Calu3 (cell line): ENCODE data around the gene NPAS3. TPM values are rescaled to one million over a fixed set of nuclear protein-coding genes. Genes with fewer than 3 reads are reported as not detected.

Experiments
- BruUV-seq: library from RNA; stranded (reverse); fragments of 400-500 nt; replicated peaks from 2 replicates; lab custom pipeline; 2021; lab: Mats Ljungman, UMichigan
- CTCF ChIA-PET: fragments of 300-600 bp; sonication (Branson Sonifier 250); formaldehyde crosslinking; loops from one replicate; lab custom pipeline; 2022; ENCODE audit warnings: antibody characterized with exemption; lab: Charles Lee
- DNase-seq: peaks from one replicate; pipeline ENCODE4 v3.0.0; 2022
- H3K27ac Mint-ChIP-seq: one replicate; pipeline ENCODE4 v1.8.0; 2022; ENCODE audit warnings: mixed read lengths; ENCODE audit not compliant: unreplicated experiment
- H3K27me3 Mint-ChIP-seq: one replicate; pipeline ENCODE4 v1.8.0; 2022; ENCODE audit warnings: mixed read lengths; ENCODE audit not compliant: unreplicated experiment
- H3K36me3 Mint-ChIP-seq: one replicate; pipeline ENCODE4 v1.8.0; 2022; ENCODE audit warnings: mild to moderate bottlenecking, moderate library complexity, mixed read lengths; ENCODE audit not compliant: insufficient read depth, unreplicated experiment
- H3K4me1 Mint-ChIP-seq: one replicate; pipeline ENCODE4 v1.8.0; 2022; ENCODE audit warnings: mild to moderate bottlenecking, low read depth, mixed read lengths; ENCODE audit not compliant: unreplicated experiment
- H3K4me3 Mint-ChIP-seq: one replicate; pipeline ENCODE4 v1.8.0; 2022; ENCODE audit warnings: mild to moderate bottlenecking, low read depth, moderate library complexity, mixed read lengths; ENCODE audit not compliant: unreplicated experiment
- H3K9me3 Mint-ChIP-seq: one replicate; pipeline ENCODE4 v1.8.0; 2022; ENCODE audit warnings: low read depth, mixed read lengths; ENCODE audit not compliant: unreplicated experiment
- CTCF ChIP-seq: fragments of 200-600 bp; IDR thresholded peaks from one replicate; pipeline ENCODE4 v1.8.0; 2022; ENCODE audit warnings: antibody characterized with exemption; ENCODE audit not compliant: unreplicated experiment
- intact Hi-C: fragments of 100-400 bp; cut with micrococcal nuclease; formaldehyde crosslinking; loops from one replicate; pipeline ENCODE4 v1.10.0; 2022; ENCODE audit not compliant: unreplicated experiment
- total RNA-seq: library from RNA; stranded (reverse); gene quantifications from 2 replicates; pipeline ENCODE4 v1.2.3, GENCODE V29; 2022

The NPAS3 gene
- total RNA-seq, 1 experiment from 2014 or later = not detected

GRCh38 chr14:33578461-33579216 lies 640.0 kb downstream of the NPAS3 start:
- Mint-ChIP-seq H3K36me3 (no peaks in the 10 kb centered on the region), H3K4me3 (no peak overlapping the region), H3K27ac (no peak overlapping the region), H3K9me3 (no peaks in the 10 kb centered on the region), H3K4me1 (no peaks in the 10 kb centered on the region), H3K27me3 (peaks cover 18% of the 10 kb centered on the region)
- no peak for TF ChIP-seq CTCF
- BruUV-seq = no TSS peak
- DNase-seq = no peak
- intact Hi-C loops = no loop called here
- CTCF ChIA-PET = no interaction called here

- BruUV-seq = no TSS peak
- CTCF ChIA-PET = interaction anchor here (1.1 kb wide), 1 partner anchor 19 kb away, joined by 9 read pairs; no protein-coding TSS in a partner anchor
Measured at GRCh38 chr14:33580231-33580749, 641.6 kb downstream of the NPAS3 start.

GRCh38 chr14:33580841-33581240 lies 642.2 kb downstream of the NPAS3 start:
- no peak overlapping the region for H3K4me3 Mint-ChIP-seq
- intact Hi-C loops = no loop called here
- TF ChIP-seq CTCF = no peak
- H3K4me1 Mint-ChIP-seq = no peaks in the 10 kb centered on the region
- no TSS peak for BruUV-seq
- no peak overlapping the region for H3K27ac Mint-ChIP-seq
- no peaks in the 10 kb centered on the region for H3K9me3 Mint-ChIP-seq
- no peaks in the 10 kb centered on the region for H3K36me3 Mint-ChIP-seq
- CTCF ChIA-PET = interaction anchor here (1.1 kb wide), 1 partner anchor 19 kb away, joined by 9 read pairs; no protein-coding TSS in a partner anchor
- no peak for DNase-seq
- H3K27me3 Mint-ChIP-seq = peaks cover 7% of the 10 kb centered on the region

More at GRCh38 chr14:33580231-33580749, 641.6 kb downstream of the NPAS3 start:
- Mint-ChIP-seq H3K4me3 (no peak overlapping the region), H3K36me3 (no peaks in the 10 kb centered on the region), H3K27me3 (peaks cover 8% of the 10 kb centered on the region), H3K9me3 (no peaks in the 10 kb centered on the region), H3K4me1 (no peaks in the 10 kb centered on the region), H3K27ac (no peak overlapping the region)
- TF ChIP-seq CTCF = no peak
- no peak for DNase-seq
- intact Hi-C loops = no loop called here

- BruUV-seq = no TSS peak
- H3K27ac Mint-ChIP-seq = no peak overlapping the region
Measured at GRCh38 chr14:33584697-33585096, 646.0 kb downstream of the NPAS3 start.

More at GRCh38 chr14:33584697-33585096, 646.0 kb downstream of the NPAS3 start:
- no peaks in the 10 kb centered on the region for H3K9me3 Mint-ChIP-seq
- DNase-seq = no peak
- CTCF ChIA-PET = no interaction called here
- no peaks in the 10 kb centered on the region for H3K36me3 Mint-ChIP-seq
- no peak overlapping the region for H3K4me3 Mint-ChIP-seq
- peaks cover 7% of the 10 kb centered on the region for H3K27me3 Mint-ChIP-seq
- no peak for TF ChIP-seq CTCF
- no peaks in the 10 kb centered on the region for H3K4me1 Mint-ChIP-seq
- intact Hi-C loops = no loop called here
